Astrocyte (in vitro differentiated cells and primary cell): ENCODE data around the gene ASF1A. TPM values are rescaled to one million over a fixed set of nuclear protein-coding genes. Genes with fewer than 3 reads are reported as not detected.

Source experiments
- DNase-seq: peaks from one replicate; pipeline ENCODE4 v3.0.0-alpha.2; 2010; ENCODE audit warnings: low read depth
- FAIRE-seq: peaks from 2 replicates; lab custom pipeline; 2011; peaks lifted over from hg19 to GRCh38; lab: Jason Lieb, UNC
- H2AFZ ChIP-seq: 2 replicates; pipeline ENCODE4 v1.6.0; 2012; ENCODE audit warnings: low read depth, low read length, inconsistent platforms
- H3K27ac ChIP-seq: 2 replicates; pipeline ENCODE4 v1.5.1; 2011; ENCODE audit warnings: low read depth, low read length, inconsistent platforms
- H3K27me3 ChIP-seq: 2 replicates; pipeline ENCODE4 v1.6.0; 2011; ENCODE audit warnings: low read length, inconsistent platforms; ENCODE audit not compliant: insufficient read depth
- H3K36me3 ChIP-seq: 2 replicates; pipeline ENCODE4 v1.5.1; 2011; ENCODE audit warnings: low read length, inconsistent platforms; ENCODE audit not compliant: insufficient read depth
- H3K4me1 ChIP-seq: 2 replicates; pipeline ENCODE4 v1.5.1; 2011; ENCODE audit warnings: low read length, inconsistent platforms; ENCODE audit not compliant: insufficient read depth
- H3K4me2 ChIP-seq: 2 replicates; pipeline ENCODE4 v1.6.0; 2012; ENCODE audit warnings: low read length, inconsistent platforms
- H3K4me3 ChIP-seq: 2 replicates; pipeline ENCODE4 v1.5.1; 2011; ENCODE audit warnings: low read depth, mild to moderate bottlenecking, low read length, inconsistent platforms; ENCODE audit not compliant: insufficient read depth
- H3K79me2 ChIP-seq: 2 replicates; pipeline ENCODE4 v1.6.0; 2012; ENCODE audit warnings: mild to moderate bottlenecking, low read length, inconsistent platforms; ENCODE audit not compliant: insufficient read depth
- H3K9ac ChIP-seq: 2 replicates; pipeline ENCODE4 v1.6.0; 2012; ENCODE audit warnings: mild to moderate bottlenecking, low read length, inconsistent platforms
- H3K9me3 ChIP-seq: 2 replicates; pipeline ENCODE4 v1.5.1; 2012; ENCODE audit warnings: low read depth, mild to moderate bottlenecking, low read length, inconsistent platforms; ENCODE audit not compliant: insufficient read depth
- H4K20me1 ChIP-seq: 2 replicates; pipeline ENCODE4 v1.6.0; 2012; ENCODE audit warnings: low read length, inconsistent platforms; ENCODE audit not compliant: insufficient read depth
- H3K27ac Mint-ChIP-seq: one replicate; pipeline ENCODE4 v1.8.0; 2021; ENCODE audit warnings: mild to moderate bottlenecking, mixed read lengths; ENCODE audit not compliant: unreplicated experiment
- H3K27me3 Mint-ChIP-seq: one replicate; pipeline ENCODE4 v1.8.0; 2021; ENCODE audit warnings: low read depth, mixed read lengths; ENCODE audit not compliant: unreplicated experiment
- H3K36me3 Mint-ChIP-seq: one replicate; pipeline ENCODE4 v1.8.0; 2021; ENCODE audit warnings: low read depth, mixed read lengths; ENCODE audit not compliant: unreplicated experiment
- H3K4me1 Mint-ChIP-seq: one replicate; pipeline ENCODE4 v1.8.0; 2021; ENCODE audit warnings: low read depth, mixed read lengths; ENCODE audit not compliant: unreplicated experiment
- H3K4me3 Mint-ChIP-seq: one replicate; pipeline ENCODE4 v1.8.0; 2021; ENCODE audit warnings: mild to moderate bottlenecking, moderate library complexity, mixed read lengths; ENCODE audit not compliant: unreplicated experiment
- H3K9me3 Mint-ChIP-seq: one replicate; pipeline ENCODE4 v1.8.0; 2021; ENCODE audit warnings: mild to moderate bottlenecking, mixed read lengths; ENCODE audit not compliant: unreplicated experiment
- CTCF ChIP-seq: IDR thresholded peaks from 2 replicates; pipeline ENCODE4 v1.5.1; 2011; ENCODE audit warnings: low read depth, mild to moderate bottlenecking, inconsistent platforms, low read length, moderate library complexity; ENCODE audit not compliant: insufficient read depth
- EZH2 ChIP-seq: IDR thresholded peaks from 2 replicates; pipeline ENCODE4 v1.6.1; 2012; ENCODE audit warnings: mild to moderate bottlenecking, low read length, inconsistent platforms; ENCODE audit not compliant: insufficient read depth
- total RNA-seq: library from RNA; stranded (reverse); gene quantifications from 2 replicates; pipeline ENCODE4 v1.2.1, GENCODE V29; 2021

ASF1A gene
- total RNA-seq, 1 donor from 2014 or later, result 35.7 TPM

GRCh38 chr6:118930680-118931079, 36.7 kb downstream of the ASF1A start:
- Mint-ChIP-seq H3K4me3 (no peak overlapping the region), H3K27ac (no peak overlapping the region), H3K4me1 (peaks cover 7% of the 10 kb centered on the region), H3K27me3 (no peaks in the 10 kb centered on the region), H3K36me3 (no peaks in the 10 kb centered on the region), H3K9me3 (no peaks in the 10 kb centered on the region)
- no peaks in the 10 kb centered on the region for H3K27me3 ChIP-seq
- no peaks in the 10 kb centered on the region for H3K9me3 ChIP-seq
- H4K20me1 ChIP-seq, result peaks cover 10% of the 10 kb centered on the region
- H3K4me2 ChIP-seq, result no peak overlapping the region
- no peak for FAIRE-seq
- TF ChIP-seq EZH2 (no peak), CTCF (no peak)
- no peak overlapping the region for H3K27ac ChIP-seq
- H3K36me3 ChIP-seq, result peaks cover 4% of the 10 kb centered on the region
- no peak overlapping the region for H3K4me3 ChIP-seq
- no peak overlapping the region for H3K9ac ChIP-seq
- H3K79me2 ChIP-seq, result peaks cover 15% of the 10 kb centered on the region
- peaks cover 4% of the 10 kb centered on the region for H3K4me1 ChIP-seq
- no peak overlapping the region for H2AFZ ChIP-seq
- DNase-seq, result no peak

GRCh38 chr6:118931436-118931835, 37.5 kb downstream of the ASF1A start:
- FAIRE-seq (no peak), DNase-seq (peak; percentile 16)
- Mint-ChIP-seq H3K27me3 (no peaks in the 10 kb centered on the region), H3K9me3 (no peaks in the 10 kb centered on the region), H3K27ac (no peak overlapping the region), H3K36me3 (no peaks in the 10 kb centered on the region), H3K4me1 (peaks cover 7% of the 10 kb centered on the region), H3K4me3 (no peak overlapping the region)
- Histone ChIP-seq H3K4me3 (no peak overlapping the region), H3K9ac (no peak overlapping the region), H3K27ac (no peak overlapping the region), H3K36me3 (peaks cover 4% of the 10 kb centered on the region), H3K79me2 (peaks cover 15% of the 10 kb centered on the region), H3K4me2 (no peak overlapping the region), H3K4me1 (peaks cover 4% of the 10 kb centered on the region), H4K20me1 (peaks cover 10% of the 10 kb centered on the region), H3K9me3 (no peaks in the 10 kb centered on the region), H3K27me3 (no peaks in the 10 kb centered on the region), H2AFZ (no peak overlapping the region)
- TF ChIP-seq CTCF (no peak), EZH2 (no peak)

- Histone ChIP-seq H3K27me3 (no peaks in the 10 kb centered on the region), H2AFZ (no peak overlapping the region), H3K4me3 (no peak overlapping the region), H3K4me2 (no peak overlapping the region), H3K9me3 (no peaks in the 10 kb centered on the region), H4K20me1 (peaks cover 10% of the 10 kb centered on the region), H3K79me2 (peaks cover 15% of the 10 kb centered on the region), H3K9ac (no peak overlapping the region), H3K27ac (no peak overlapping the region), H3K36me3 (peaks cover 4% of the 10 kb centered on the region), H3K4me1 (peaks cover 4% of the 10 kb centered on the region)
- H3K4me3 Mint-ChIP-seq, result no peak overlapping the region
- TF ChIP-seq CTCF (no peak), EZH2 (no peak)
- H3K4me1 Mint-ChIP-seq, result peaks cover 7% of the 10 kb centered on the region
- H3K27ac Mint-ChIP-seq, result peak overlapping the region; percentile 4
- no peaks in the 10 kb centered on the region for H3K27me3 Mint-ChIP-seq
- no peak for DNase-seq
- no peaks in the 10 kb centered on the region for H3K36me3 Mint-ChIP-seq
- H3K9me3 Mint-ChIP-seq, result no peaks in the 10 kb centered on the region
- FAIRE-seq, result no peak
Observed at GRCh38 chr6:118932421-118932820, 38.5 kb downstream of the ASF1A start.
